Psoas muscle (tissue), 8 donors: ENCODE data around the gene NOLC1. TPM values are rescaled to one million over a fixed set of nuclear protein-coding genes. Genes with fewer than 3 reads are reported as not detected.

Source experiments
- ATAC-seq, 4 donors: fragments of 200-7000 bp; cut with Tn5 transposase; one replicate each; pipeline ENCODE4 v1.9.1; 2020; ENCODE audit warnings: moderate library complexity in 3 of 4, mild to moderate bottlenecking in 2 of 4
- DNase-seq, 2 donors: peaks; one replicate each; pipeline ENCODE4 v3.0.0-alpha.2; 2020
- H3K27ac ChIP-seq: fragments of 200-600 bp; one replicate; pipeline ENCODE4 v1.8.0; 2022
- H3K27me3 ChIP-seq, 3 donors: fragments of 200-600 bp in 1 of 3; one replicate each; pipeline versions ENCODE4 v1.6.1 to v1.8.0; 2013 to 2022; ENCODE audit warnings: low read length in 2 of 3, mild to moderate bottlenecking in 2 of 3, moderate library complexity in 1 of 3; ENCODE audit not compliant: insufficient read depth in 3 of 3
- H3K36me3 ChIP-seq, 2 donors: fragments of 200-600 bp in 1 of 2; one replicate each; pipeline versions ENCODE4 v1.6.1 to v1.8.0; 2013 to 2022; ENCODE audit warnings: low read depth in 1 of 2, mild to moderate bottlenecking in 1 of 2, moderate library complexity in 1 of 2; ENCODE audit not compliant: insufficient read depth in 1 of 2
- H3K4me1 ChIP-seq: fragments of 200-600 bp; one replicate; pipeline ENCODE4 v1.8.0; 2022
- H3K4me3 ChIP-seq: fragments of 200-600 bp; one replicate; pipeline ENCODE4 v1.8.0; 2022; ENCODE audit warnings: mild to moderate bottlenecking
- H3K9me3 ChIP-seq: fragments of 200-600 bp; one replicate; pipeline ENCODE4 v1.8.0; 2022
- CTCF ChIP-seq: fragments of 200-600 bp; IDR thresholded peaks from one replicate; pipeline ENCODE4 v1.8.0; 2022; ENCODE audit warnings: antibody characterized with exemption
- WGBS, 3 donors: extraction: QIAGEN DNeasy Blood & Tissue Kit; methylation state at CpG; one replicate each; pipeline versions ENCODE4 v1.1.6 to v1.1.7; 2013; 5-methylcytosine and 5-hydroxymethylcytosine counted together
- intact Hi-C, 2 donors: fragments of 100-400 bp; cut with DNase I; formaldehyde crosslinking; loops; one replicate each; pipeline versions ENCODE4 v1.11.0 to v1.14.2; 2022
- polyA plus RNA-seq, 3 donors: library from polyadenylated mRNA; stranded (reverse); fragments of 200-250 nt; gene quantifications; one replicate each; pipeline ENCODE4 v1.2.3, GENCODE V29; 2013
- total RNA-seq, 4 donors: library from RNA; stranded (reverse); fragmentation: NEBNext Ultra II Directional in 2 of 4; extraction: Animal tissue kit (Norgen Biotek cat#: 25700) in 2 of 4; gene quantifications; one replicate each; pipeline versions ENCODE4 v1.2.1 to v1.2.4, GENCODE V29; 2021 to 2023
- donor health status: healthy with polysubstance abuse.
- donor health status: DM: no; HTN: no; CAD: no; lungs with moderate emphysema.
- donor health status: Bipolar disorder and iron deficiency.
- donor health status: healthy.
- donor health status: DM: yes; HTN: yes; CAD: no.
- donor health status: DM: no; HTN: no; CAD: no.
- donor health status: DM: no; HTN: no; CAD: no.
- donor health status: DM: yes; HTN: yes; CAD: no.

The NOLC1 gene
- total and polyA plus RNA-seq, 7 donors: 25.8 to 86.1 (median 57.6) TPM

GRCh38 chr10:102120991-102121738 lies 31.0 kb upstream of the NOLC1 start:
- peaks cover 29% of the 10 kb centered on the region for H3K4me1 ChIP-seq
- DNase-seq: peak; percentile 46 to 73
- H3K9me3 ChIP-seq: no peaks in the 10 kb centered on the region
- no peak for TF ChIP-seq CTCF
- no peaks in the 10 kb centered on the region for H3K27me3 ChIP-seq
- H3K36me3 ChIP-seq: no peaks in the 10 kb centered on the region
- peak overlapping the region; percentile 92 for H3K27ac ChIP-seq
- peak overlapping the region; percentile 87 for H3K4me3 ChIP-seq
- 14 to 25% (median 16%) methylated on average over 14 to 15 of the region's 15 CpGs for WGBS, 3 donors
- intact Hi-C loops: no loop called here
- ATAC-seq: peak in 1 of 4 donors; percentile 13

GRCh38 chr10:102121739-102122372 lies 30.3 kb upstream of the NOLC1 start:
- TF ChIP-seq CTCF: no peak
- no peaks in the 10 kb centered on the region for H3K27me3 ChIP-seq
- no peak for ATAC-seq
- H3K4me3 ChIP-seq: peak overlapping the region; percentile 87
- H3K27ac ChIP-seq: peak overlapping the region; percentile 92
- peaks cover 22% of the 10 kb centered on the region for H3K4me1 ChIP-seq
- 36 to 58% (median 45%) methylated on average over 6 of the region's 6 CpGs for WGBS, 3 donors
- intact Hi-C loops: no loop called here
- H3K9me3 ChIP-seq: no peaks in the 10 kb centered on the region
- no peak for DNase-seq
- no peaks in the 10 kb centered on the region for H3K36me3 ChIP-seq

- TF ChIP-seq CTCF: no peak
- Histone ChIP-seq H3K27me3 (no peaks in the 10 kb centered on the region), H3K36me3 (no peaks in the 10 kb centered on the region), H3K27ac (peak overlapping the region; percentile 92), H3K4me3 (no peak overlapping the region), H3K4me1 (peaks cover 16% of the 10 kb centered on the region), H3K9me3 (no peaks in the 10 kb centered on the region)
- intact Hi-C loops: no loop called here
- ATAC-seq (no peak), DNase-seq (no peak)
- 95 to 100% (median 100%) methylated on average over 1 of the region's 1 CpG for WGBS, 3 donors
These were observed 29.7 kb upstream of the NOLC1 start for GRCh38 chr10:102122450-102122849.

GRCh38 chr10:102123223-102123622 lies 29.0 kb upstream of the NOLC1 start:
- DNase-seq: no peak
- no peaks in the 10 kb centered on the region for H3K9me3 ChIP-seq
- H3K4me1 ChIP-seq: peaks cover 8% of the 10 kb centered on the region
- no peak overlapping the region for H3K4me3 ChIP-seq
- H3K36me3 ChIP-seq: no peaks in the 10 kb centered on the region
- 87 to 94% (median 93%) methylated on average over 3 of the region's 3 CpGs for WGBS, 3 donors
- no peak for ATAC-seq
- H3K27ac ChIP-seq: no peak overlapping the region
- H3K27me3 ChIP-seq: no peaks in the 10 kb centered on the region
- intact Hi-C loops: no loop called here
- no peak for TF ChIP-seq CTCF
